GM10266 (cell line): ENCODE results near the gene EVI5.
A peak's percentile ranks its signal among the peaks of the same experiment; 100 is the strongest.
"Not testable (repeated sequence)": the region's sequence is repeated elsewhere in the genome, so short reads cannot be mapped to it uniquely, and the experiment has no call there.

Experiments used
- DNase-seq: peaks from one replicate; pipeline ENCODE4 v3.0.0; 2012; ENCODE audit errors: extremely low spot score
- CTCF ChIP-seq: IDR thresholded peaks from 2 replicates; pipeline ENCODE4 v1.5.1; 2012; ENCODE audit warnings: mild to moderate bottlenecking, low read depth; ENCODE audit not compliant: control insufficient read depth, insufficient read depth; ENCODE audit errors: missing control alignments

The EVI5 gene

GRCh38 chr1:92585831-92586230, 199.1 kb downstream of the EVI5 start:
- TF ChIP-seq CTCF: no peak
- DNase-seq: no peak

DNA sequence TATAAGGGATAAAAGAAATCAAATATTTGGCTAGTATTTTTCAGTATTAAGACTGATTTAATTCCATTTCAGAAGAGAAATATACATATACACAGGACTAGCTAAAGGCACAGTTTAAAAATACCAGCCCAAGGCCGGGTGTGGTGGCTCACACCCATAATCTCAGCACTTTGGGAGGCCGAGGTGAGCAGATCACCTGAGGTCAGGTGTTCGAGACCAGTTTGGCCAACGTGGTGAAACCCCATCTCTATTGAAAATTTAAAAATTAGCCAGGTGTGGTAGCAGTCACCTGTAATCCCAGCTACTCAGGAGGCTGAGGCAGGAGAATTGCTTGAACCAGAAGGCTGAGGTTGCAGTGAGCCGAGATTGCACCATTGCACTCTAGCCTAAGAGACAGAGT, 200.1 kb downstream of the EVI5 start:
- not testable (repeated sequence) for DNase-seq

GRCh38 chr1:92583821-92584760, 200.8 kb downstream of the EVI5 start:
- TF ChIP-seq CTCF: no peak
- peak; percentile 36 for DNase-seq

DNA sequence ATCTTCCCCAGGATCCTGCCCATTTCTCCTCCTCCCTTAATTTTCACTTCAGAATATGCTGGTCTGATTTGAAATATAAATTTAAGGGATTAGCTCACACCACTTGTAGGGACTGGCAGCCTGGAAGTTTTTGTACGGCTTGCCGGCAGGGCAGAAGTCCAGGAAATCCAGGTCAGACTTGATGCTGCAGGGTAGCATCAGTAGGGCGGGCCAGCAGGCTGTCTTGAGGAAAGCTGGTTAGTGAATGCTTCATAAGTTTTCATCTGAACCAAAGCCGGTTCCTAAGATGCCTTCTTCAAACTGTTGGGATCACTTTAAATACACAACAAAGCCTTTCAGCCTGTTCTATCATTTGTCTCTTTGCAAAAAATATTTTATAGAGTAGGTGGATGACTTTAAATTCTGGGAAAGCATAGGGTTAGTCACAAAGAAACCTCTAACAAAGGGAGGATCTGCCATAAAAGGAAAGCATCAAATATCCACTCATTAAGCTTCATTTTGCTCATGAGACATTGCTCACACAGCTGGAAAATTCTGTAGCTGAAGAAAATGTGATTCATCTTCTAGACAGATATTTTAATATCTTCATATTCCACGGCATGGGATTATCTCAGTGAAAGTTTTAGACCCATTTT, 207.5 kb downstream of the EVI5 start:
- DNase-seq: no peak
- no peak for TF ChIP-seq CTCF

DNA sequence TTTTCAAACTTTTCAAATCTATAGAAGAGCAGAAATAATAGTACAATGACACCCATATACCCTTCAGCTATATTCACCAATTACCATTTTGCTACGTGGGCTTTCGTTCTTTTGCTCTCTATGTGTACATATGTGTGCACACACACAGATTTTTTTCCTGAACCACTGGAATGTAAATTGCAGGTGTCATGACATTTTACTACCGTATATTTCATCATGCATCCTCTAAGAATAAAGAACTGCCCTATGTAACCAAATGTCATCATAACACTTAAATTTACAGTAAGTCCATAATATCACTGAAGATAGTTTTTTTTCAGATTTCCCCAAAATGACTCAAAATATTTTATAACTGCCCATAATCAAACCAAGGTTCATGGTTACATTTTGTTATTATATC, 209.8 kb downstream of the EVI5 start:
- TF ChIP-seq CTCF: no peak
- no peak for DNase-seq

DNA sequence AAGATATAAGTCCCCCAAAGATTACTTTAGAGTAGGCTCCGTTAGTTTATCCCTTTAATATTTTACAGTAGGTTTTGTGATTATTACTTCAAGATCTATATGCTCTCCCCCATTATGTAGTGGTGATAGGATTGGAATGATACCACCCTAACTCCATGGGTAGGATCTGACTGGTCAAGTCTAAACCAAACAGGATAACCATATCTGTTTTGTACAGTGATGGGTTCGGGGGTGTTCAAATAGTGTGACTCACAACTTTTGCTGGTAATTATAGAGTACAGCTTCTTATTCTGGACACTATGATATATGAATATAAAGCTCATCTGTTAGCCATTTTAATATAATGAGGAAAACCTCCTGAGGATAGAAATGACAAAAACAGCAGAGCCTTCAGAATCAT, 212.4 kb downstream of the EVI5 start:
- no peak for DNase-seq
- TF ChIP-seq CTCF: no peak

DNA sequence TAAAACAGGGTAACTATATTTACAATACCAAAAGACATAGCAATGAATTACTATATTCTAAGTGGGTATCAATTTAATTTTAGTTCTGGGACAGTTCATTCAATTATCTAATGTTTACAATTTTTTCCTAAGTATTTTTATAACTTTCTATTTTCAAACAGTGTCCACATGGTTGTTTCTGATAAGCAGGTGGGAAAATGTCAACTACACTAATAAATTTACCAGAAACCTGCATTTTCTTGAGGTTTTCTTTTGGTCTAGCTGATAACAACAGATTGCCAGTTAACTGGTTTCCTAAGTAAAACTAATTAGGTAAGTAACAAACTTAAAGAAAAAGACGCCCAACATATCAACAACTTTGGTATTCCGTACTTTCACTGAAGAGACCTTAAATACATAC, 213.3 kb downstream of the EVI5 start:
- TF ChIP-seq CTCF: no peak
- DNase-seq: no peak
